ENCODE results near the gene TASP1.

Gene TASP1

GRCh38 chr20:13355941-13356486 lies 282.7 kb downstream of the TASP1 start:
- H3K9ac ChIP-seq (ENCODE audit: low read depth, low read length): no peak overlapping the region
- no peaks in the 10 kb centered on the region for H3K4me1 ChIP-seq (ENCODE audit: insufficient read depth, low read length)
- no peaks in the 10 kb centered on the region for H3K79me2 ChIP-seq (ENCODE audit: insufficient read depth, low read length)
- ATAC-seq (ENCODE audit: insufficient read depth, low read depth) (no peak), DNase-seq (no peak)
- no peak for TF ChIP-seq EZH2 (IDR thresholded peaks at IDR 0.05; ENCODE audit: borderline replicate concordance, low read depth, low read length, severe bottlenecking)
- TF ChIP-seq CTCF (IDR thresholded peaks at IDR 0.05; ENCODE audit: borderline replicate concordance, extremely low read depth, low read length, poor library complexity, severe bottlenecking): no peak
- H3K36me3 ChIP-seq (ENCODE audit: insufficient read depth, low read length): no peaks in the 10 kb centered on the region
- no peaks in the 10 kb centered on the region for H4K20me1 ChIP-seq (ENCODE audit: insufficient read depth, low read length)
- no peak overlapping the region for H2AFZ ChIP-seq (ENCODE audit: low read depth, low read length)
- H3K27ac ChIP-seq (ENCODE audit: low read length): no peak overlapping the region
- no peak overlapping the region for H3K4me3 ChIP-seq (ENCODE audit: low read depth in 1 of 2, low read length in 2 of 2)
- no peaks in the 10 kb centered on the region for H3K9me3 ChIP-seq (ENCODE audit: insufficient read depth, low read length, severe bottlenecking)
- H3K27me3 ChIP-seq (ENCODE audit: insufficient read depth, low read length, poor library complexity): no peaks in the 10 kb centered on the region
- no peak overlapping the region for H3K4me2 ChIP-seq (ENCODE audit: insufficient read depth, low read length)

- H3K27ac ChIP-seq (ENCODE audit: low read length): no peak overlapping the region
- no peaks in the 10 kb centered on the region for H3K79me2 ChIP-seq (ENCODE audit: insufficient read depth, low read length)
- no peak overlapping the region for H3K9ac ChIP-seq (ENCODE audit: low read depth, low read length)
- no peak overlapping the region for H3K4me3 ChIP-seq (ENCODE audit: low read depth in 1 of 2, low read length in 2 of 2)
- no peaks in the 10 kb centered on the region for H4K20me1 ChIP-seq (ENCODE audit: insufficient read depth, low read length)
- no peaks in the 10 kb centered on the region for H3K27me3 ChIP-seq (ENCODE audit: insufficient read depth, low read length, poor library complexity)
- DNase-seq (no peak), ATAC-seq (ENCODE audit: insufficient read depth, low read depth) (no peak)
- no peaks in the 10 kb centered on the region for H3K9me3 ChIP-seq (ENCODE audit: insufficient read depth, low read length, severe bottlenecking)
- H3K36me3 ChIP-seq (ENCODE audit: insufficient read depth, low read length): no peaks in the 10 kb centered on the region
- TF ChIP-seq CTCF (IDR thresholded peaks at IDR 0.05; ENCODE audit: borderline replicate concordance, extremely low read depth, low read length, poor library complexity, severe bottlenecking): no peak
- TF ChIP-seq EZH2 (IDR thresholded peaks at IDR 0.05; ENCODE audit: borderline replicate concordance, low read depth, low read length, severe bottlenecking): no peak
- no peak overlapping the region for H3K4me2 ChIP-seq (ENCODE audit: insufficient read depth, low read length)
- no peak overlapping the region for H2AFZ ChIP-seq (ENCODE audit: low read depth, low read length)
- H3K4me1 ChIP-seq (ENCODE audit: insufficient read depth, low read length): no peaks in the 10 kb centered on the region
Measured at GRCh38 chr20:13355411-13355810, 283.3 kb downstream of the TASP1 start.

- no peak for ATAC-seq (ENCODE audit: insufficient read depth, low read depth)
- TF ChIP-seq CTCF (IDR thresholded peaks at IDR 0.05; ENCODE audit: borderline replicate concordance, extremely low read depth, low read length, poor library complexity, severe bottlenecking) (no peak), EZH2 (IDR thresholded peaks at IDR 0.05; ENCODE audit: borderline replicate concordance, low read depth, low read length, severe bottlenecking) (no peak)
- H2AFZ ChIP-seq (ENCODE audit: low read depth, low read length): no peak overlapping the region
Measured at GRCh38 chr20:13353261-13353945, 285.3 kb downstream of the TASP1 start.

More at GRCh38 chr20:13353261-13353945, 285.3 kb downstream of the TASP1 start:
- no peaks in the 10 kb centered on the region for H3K79me2 ChIP-seq (ENCODE audit: insufficient read depth, low read length)
- H3K4me3 ChIP-seq (ENCODE audit: low read depth in 1 of 2, low read length in 2 of 2): no peak overlapping the region
- no peaks in the 10 kb centered on the region for H4K20me1 ChIP-seq (ENCODE audit: insufficient read depth, low read length)
- no peak for DNase-seq
- no peaks in the 10 kb centered on the region for H3K9me3 ChIP-seq (ENCODE audit: insufficient read depth, low read length, severe bottlenecking)
- H3K4me2 ChIP-seq (ENCODE audit: insufficient read depth, low read length): no peak overlapping the region
- no peaks in the 10 kb centered on the region for H3K4me1 ChIP-seq (ENCODE audit: insufficient read depth, low read length)
- no peak overlapping the region for H3K27ac ChIP-seq (ENCODE audit: low read length)
- H3K36me3 ChIP-seq (ENCODE audit: insufficient read depth, low read length): no peaks in the 10 kb centered on the region
- no peak overlapping the region for H3K9ac ChIP-seq (ENCODE audit: low read depth, low read length)
- no peaks in the 10 kb centered on the region for H3K27me3 ChIP-seq (ENCODE audit: insufficient read depth, low read length, poor library complexity)

Data from DND-41 (cell line).